ENCODE measurements around the gene FRS2.

The FRS2 gene

DNA sequence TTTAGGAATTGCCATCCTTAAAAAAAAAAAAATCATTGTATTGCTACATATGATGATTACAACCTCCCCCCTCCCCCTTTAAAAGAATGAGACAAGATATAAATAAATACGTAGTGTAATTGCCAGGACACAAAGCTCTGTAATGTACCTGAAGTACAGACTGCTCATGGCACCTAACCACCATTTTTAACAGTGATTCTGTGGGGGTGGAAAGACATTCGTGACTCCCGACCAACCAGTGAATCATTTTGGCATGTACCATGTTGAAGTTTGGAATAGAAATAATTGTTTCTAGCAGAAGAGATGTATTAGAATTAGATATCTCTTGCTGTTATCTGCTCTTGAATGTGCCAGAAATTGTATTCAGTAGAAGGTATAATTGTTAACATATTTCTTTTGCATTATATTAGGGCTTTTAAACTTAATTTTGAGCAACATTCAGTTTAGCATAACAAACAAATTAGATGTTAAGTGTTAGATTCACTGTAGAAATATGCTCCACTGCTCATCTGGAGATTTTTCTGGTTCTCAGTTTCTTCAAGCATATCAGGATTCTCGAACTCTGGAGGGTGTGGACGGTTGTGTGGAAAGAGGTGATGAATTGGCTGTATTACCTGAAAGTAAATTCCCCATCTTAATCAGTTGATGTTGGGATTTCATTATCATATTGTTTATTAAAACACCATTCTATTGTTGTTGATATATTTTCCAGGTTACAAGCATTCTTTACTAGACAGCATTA is 31.1 kb downstream of the FRS2 start:
- DNase-seq (ENCODE audit: low read depth, low spot score) = no peak

- DNase-seq (ENCODE audit: low read depth, low spot score) = no peak
These were observed 32.3 kb downstream of the FRS2 start for GRCh38 chr12:69502345-69503081.

GRCh38 chr12:69508091-69508490 is 37.9 kb downstream of the FRS2 start:
- no peak for DNase-seq (ENCODE audit: low read depth, low spot score)

DNA sequence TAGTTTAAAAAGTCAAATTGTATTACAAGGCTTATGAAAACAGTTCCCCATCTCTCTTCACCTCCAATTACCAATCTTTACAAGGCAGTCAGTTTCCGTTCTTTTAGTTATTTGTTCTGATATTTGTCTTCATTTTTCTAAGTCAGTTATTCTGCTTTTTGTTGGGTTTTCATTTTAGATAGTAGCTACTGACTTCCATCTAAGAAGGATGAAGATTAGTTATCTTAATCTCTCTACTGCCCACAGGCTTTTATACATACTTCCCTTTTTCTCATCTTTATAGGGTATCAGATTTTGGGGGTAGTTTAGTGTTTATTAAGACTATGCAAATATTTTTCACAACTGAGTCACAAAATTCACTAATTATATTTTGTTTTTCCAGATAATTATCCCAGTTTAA is 38.4 kb downstream of the FRS2 start:
- DNase-seq (ENCODE audit: low read depth, low spot score) = no peak

DNA sequence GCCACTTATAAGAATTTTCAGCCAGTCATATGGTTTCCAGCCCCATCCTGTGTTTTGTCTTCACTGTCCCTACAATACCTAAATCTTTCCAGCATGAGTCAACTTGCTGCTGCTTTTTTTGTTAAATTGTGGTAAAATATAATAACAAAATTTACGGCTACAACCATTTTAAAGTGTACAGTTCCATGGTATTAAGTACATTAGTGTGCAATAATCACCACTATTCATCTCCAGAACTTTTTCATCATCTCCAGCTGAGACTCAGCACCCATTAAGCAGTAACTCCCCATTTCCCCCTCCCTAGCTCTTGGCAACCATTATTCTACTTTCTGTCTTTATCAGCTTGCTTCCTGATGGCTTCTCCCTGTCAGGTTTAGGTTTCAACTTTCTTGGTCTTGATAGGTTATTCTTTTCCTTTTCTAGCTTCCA is 39.1 kb downstream of the FRS2 start:
- DNase-seq (ENCODE audit: low read depth, low spot score) = no peak

DNA sequence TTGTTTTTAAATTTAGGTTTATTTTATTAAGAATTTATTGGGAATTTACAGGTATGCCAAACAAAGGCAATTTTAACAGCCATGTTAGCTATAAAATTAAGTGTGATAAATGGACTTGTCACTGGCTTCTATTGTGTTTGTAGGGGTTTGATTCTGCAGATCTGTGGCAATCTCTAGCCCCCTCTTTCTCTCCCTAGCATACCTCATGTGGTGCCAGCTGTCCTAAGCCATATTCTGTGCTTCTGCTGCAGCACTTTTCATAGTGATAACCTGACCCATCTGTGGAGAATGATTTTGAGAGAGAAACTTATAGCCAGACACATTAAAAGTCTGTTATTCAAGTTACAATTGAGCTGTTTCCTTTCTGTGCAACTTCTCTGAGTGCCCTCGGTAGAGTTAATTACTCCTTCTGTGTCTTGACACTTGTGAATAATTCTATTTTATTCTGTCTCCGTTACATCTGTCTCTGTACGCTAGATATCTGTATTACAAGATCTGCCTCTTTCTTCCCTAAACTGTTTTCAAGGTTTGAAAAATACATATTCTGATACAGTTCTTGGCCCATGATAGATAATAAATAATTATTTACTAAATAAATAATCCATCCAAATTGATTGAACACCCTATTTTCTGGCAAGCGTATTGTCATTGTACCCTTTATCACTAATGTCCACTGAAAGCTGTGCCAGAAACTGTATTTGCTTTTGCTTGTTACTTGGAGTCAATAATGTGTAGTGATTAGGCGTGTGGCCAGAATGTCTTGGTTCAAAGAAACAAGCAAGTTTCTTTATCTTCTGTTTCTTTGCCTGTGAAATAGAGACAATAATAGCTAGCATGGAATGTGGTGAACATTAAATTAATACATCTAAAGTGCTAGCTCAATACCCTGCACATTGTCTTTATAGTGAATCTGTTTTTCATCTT is 40.0 kb downstream of the FRS2 start:
- DNase-seq (ENCODE audit: low read depth, low spot score) = no peak

DNA sequence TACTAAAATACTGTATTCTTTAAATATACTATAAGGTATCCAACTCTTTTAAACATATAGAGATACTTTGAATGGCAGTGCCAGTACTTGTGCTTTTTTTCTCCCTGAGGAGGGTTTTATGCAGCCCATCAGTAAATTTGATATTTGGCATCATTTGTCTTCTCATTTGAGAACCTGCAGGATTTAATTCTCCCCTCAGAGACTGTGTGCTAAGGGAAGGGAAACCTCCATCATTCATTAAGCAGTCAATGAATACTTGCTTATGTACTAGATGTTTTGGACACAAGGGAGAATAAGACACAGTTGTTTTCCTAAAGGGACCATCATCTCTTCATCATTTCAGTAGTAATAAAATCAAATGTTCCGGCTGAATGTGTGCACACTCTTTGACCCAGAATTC is 40.8 kb downstream of the FRS2 start:
- no peak for DNase-seq (ENCODE audit: low read depth, low spot score)

- DNase-seq (ENCODE audit: low read depth, low spot score) = no peak
These were observed 41.5 kb downstream of the FRS2 start for GRCh38 chr12:69511469-69512267.

DNA sequence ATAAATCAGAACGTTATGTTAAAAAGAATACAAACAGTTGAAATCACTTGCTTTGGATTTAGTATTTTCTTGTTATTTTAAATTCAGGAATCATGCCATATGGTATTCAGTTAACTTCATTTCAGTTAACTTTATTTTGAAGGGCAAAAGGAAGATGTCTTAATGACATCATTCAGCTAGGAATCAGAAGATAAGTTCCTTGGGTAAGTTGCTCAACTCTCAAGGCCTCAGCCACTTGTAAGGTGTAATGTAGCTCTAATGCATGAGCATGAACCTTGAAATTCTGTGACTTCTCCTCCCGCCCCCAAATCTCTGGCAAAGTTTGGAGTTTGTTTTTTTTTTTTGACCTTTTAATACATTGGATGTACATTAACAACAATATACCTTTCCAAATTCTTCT is 42.6 kb downstream of the FRS2 start:
- DNase-seq (ENCODE audit: low read depth, low spot score) = no peak

DNA sequence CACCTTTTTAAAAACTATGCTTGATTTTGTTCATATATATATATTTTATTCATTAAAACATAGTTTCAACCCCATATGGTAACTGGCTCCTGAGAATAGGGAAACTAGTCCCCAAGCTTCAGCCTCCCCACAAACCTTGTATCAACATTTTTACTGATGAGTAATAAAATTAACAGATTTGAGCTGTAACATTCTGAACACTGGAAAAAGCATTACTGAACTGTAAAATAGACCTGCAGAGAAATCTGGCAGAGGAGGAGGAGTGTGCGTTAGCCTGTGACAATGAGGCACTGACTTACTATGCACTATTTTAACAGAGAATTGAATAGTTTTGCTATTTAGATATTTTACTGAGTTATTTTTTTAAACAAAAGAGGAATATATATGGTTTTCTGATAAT is 43.1 kb downstream of the FRS2 start:
- DNase-seq (ENCODE audit: low read depth, low spot score) = no peak

DNA sequence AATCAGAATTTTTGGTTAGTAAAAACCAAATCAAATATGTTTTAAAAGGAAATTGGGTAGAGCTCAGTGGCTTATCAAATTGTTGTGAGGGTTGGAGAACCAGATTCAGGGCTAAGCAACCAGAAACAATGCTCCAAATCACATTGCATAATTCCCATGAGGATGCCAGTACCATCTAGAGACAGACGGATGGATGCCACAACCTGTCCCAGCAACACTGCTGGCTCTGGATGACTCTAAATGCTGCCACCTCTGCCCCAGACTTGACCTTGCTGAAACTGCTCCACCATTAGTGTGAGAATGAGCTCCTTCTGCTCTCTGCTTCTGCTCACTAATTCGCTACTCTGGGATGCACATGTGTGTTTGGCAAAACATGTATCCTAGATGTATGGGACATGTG is 43.9 kb downstream of the FRS2 start:
- no peak for DNase-seq (ENCODE audit: low read depth, low spot score)

- no peak for DNase-seq (ENCODE audit: low read depth, low spot score)
These were observed 44.7 kb downstream of the FRS2 start for GRCh38 chr12:69514845-69515244.

- DNase-seq (ENCODE audit: low read depth, low spot score) = no peak
These were observed 45.3 kb downstream of the FRS2 start for GRCh38 chr12:69515394-69515930.

GRCh38 chr12:69516950-69517349 is 46.8 kb downstream of the FRS2 start:
- DNase-seq (ENCODE audit: low read depth, low spot score) = no peak

- DNase-seq (ENCODE audit: low read depth, low spot score) = no peak
These were observed 47.2 kb downstream of the FRS2 start for GRCh38 chr12:69517406-69517805.

- DNase-seq (ENCODE audit: low read depth, low spot score) = no peak
These were observed 49.7 kb downstream of the FRS2 start for GRCh38 chr12:69519871-69520270.

- DNase-seq (ENCODE audit: low read depth, low spot score) = no peak
These were observed 53.5 kb downstream of the FRS2 start for GRCh38 chr12:69523433-69524330.

DNA sequence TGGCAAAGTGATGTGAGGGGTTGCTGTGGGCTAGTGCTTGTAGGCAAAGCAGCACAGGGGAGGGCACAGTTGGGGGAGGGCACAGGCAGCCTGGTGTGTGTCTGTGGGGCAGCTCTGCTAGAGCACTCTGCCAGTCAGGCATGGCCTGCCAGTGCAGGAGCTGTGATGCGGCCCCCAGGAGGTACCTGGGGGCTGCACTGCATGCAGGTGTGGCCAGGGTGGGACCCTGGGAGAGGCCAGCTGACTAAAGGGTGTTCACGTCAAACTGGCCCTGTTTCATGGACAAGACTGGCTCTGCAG is 54.1 kb downstream of the FRS2 start:
- no peak for DNase-seq (ENCODE audit: low read depth, low spot score)

DNA sequence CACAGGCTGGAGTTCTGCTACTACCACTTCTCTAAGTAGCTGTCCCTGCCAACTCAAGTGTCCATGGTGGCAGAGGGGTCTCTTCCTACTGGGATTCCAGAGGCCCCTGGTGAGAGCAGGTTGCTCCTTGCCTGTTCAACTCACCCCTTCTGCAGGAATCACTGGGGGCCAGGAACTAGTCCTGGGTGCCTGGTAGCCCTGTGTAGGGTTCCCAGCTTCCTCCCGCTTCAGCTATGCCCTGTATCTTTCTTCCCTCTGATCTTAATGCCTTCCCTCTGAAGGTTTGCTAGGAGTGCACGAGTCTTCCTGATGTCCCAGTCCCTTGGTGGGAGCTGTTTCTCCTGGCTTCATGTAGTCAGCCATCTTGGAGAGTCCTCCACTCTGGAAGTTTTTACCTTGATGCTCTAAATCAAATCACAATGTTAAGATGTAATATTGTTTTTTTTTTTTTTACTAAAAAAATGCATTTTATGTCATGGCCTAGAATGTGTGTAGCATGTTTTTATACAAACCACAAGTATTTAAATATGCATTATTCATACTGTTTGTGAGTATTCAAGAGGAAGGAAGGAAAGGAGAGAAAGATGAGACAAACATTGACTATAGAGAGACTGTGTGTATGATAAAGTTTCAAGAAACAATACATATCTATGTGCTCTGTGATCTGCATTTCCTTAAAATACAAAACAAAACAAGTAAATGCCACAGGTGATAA is 54.7 kb downstream of the FRS2 start:
- no peak for DNase-seq (ENCODE audit: low read depth, low spot score)
